ENCODE results near the gene TSPO. TPM values are rescaled to one million over a fixed set of nuclear protein-coding genes. Genes with fewer than 3 reads are reported as not detected.

TSPO gene
- total and polyA plus RNA-seq, 5 donors from 2014 or later, result 79.9 to 603 (median 386) TPM

DNA sequence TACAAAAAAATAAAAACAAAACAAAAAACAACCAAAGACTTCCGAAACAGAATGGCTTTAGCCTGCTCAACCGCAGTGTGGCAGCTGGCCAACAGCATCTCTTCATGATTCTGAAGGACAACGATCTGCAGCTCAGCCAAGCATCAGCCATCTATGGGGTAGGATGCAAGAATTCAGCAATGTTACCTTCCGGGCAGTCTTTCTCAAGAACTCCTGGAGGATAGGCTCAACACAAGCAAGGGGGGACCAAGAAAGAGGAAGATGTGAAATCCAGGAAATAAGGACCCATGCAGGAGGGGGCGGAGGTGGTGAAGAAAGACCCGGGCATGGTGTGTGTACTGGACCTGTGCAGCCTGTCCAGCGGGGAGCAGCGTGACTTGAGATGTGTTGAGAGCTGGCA lies 3.5 kb upstream of the TSPO start:
- peak overlapping the region in 1 of 3 donors; percentile 82 for H3K27ac Mint-ChIP-seq
- DNase-seq, result no peak

DNA sequence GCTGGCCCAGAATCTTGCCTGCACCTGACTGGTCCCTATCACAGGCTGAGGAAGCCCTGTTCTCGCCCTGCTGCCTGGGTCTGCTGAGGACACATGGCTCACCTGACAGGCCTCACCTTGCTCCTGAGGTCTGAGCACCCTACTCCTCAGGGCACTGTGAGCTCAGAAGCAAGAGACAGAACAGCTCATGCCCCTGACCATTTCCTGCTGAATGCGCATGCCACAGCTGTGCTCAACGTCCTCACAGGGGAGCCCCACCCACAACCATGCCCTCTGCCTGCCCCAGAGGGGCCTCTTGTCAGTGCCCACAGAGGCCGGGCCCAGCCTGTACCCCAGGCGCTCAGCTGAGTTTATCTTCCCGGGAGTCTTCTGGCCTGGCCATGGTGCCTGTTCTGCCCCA lies 2.8 kb upstream of the TSPO start:
- Mint-ChIP-seq H3K27me3 (peaks cover 4% of the 10 kb centered on the region), H3K27ac (no peak overlapping the region), H3K36me3 (no peaks in the 10 kb centered on the region), H3K4me3 (peak overlapping the region; percentile 4 to 56 (median 30)), H3K9me3 (peaks cover 0 to 2% (median 0%) of the 10 kb centered on the region in 7 donors), H3K4me1 (peaks cover 0 to 23% (median 9%) of the 10 kb centered on the region in 4 donors)
- Histone ChIP-seq H3K4me1 (ENCODE audit: control insufficient read depth, insufficient read depth, low read length, poor library complexity, severe bottlenecking) (peaks cover 17% of the 10 kb centered on the region), H3K4me3 (ENCODE audit: low read depth, low read length) (no peak overlapping the region), H3K9me3 (ENCODE audit: control insufficient read depth in 2 of 2, low read length in 2 of 2) (no peaks in the 10 kb centered on the region), H3K36me3 (ENCODE audit: control insufficient read depth, insufficient read depth, low read length) (no peaks in the 10 kb centered on the region), H3K27me3 (ENCODE audit: control insufficient read depth, insufficient read depth, low read length) (no peaks in the 10 kb centered on the region), H3K27ac (ENCODE audit: insufficient read depth, low read length, poor library complexity, severe bottlenecking) (no peak overlapping the region)
- ATAC-seq (ENCODE audit: low read depth in 2 of 2) (no peak), DNase-seq (no peak)

More for the DNA sequence above, 3.5 kb upstream of the TSPO start:
- Histone ChIP-seq H3K27me3 (ENCODE audit: control insufficient read depth, insufficient read depth, low read length) (no peaks in the 10 kb centered on the region), H3K36me3 (ENCODE audit: control insufficient read depth, insufficient read depth, low read length) (no peaks in the 10 kb centered on the region), H3K27ac (ENCODE audit: insufficient read depth, low read length, poor library complexity, severe bottlenecking) (no peak overlapping the region), H3K9me3 (ENCODE audit: control insufficient read depth in 2 of 2, low read length in 2 of 2) (no peaks in the 10 kb centered on the region), H3K4me1 (ENCODE audit: control insufficient read depth, insufficient read depth, low read length, poor library complexity, severe bottlenecking) (peaks cover 17% of the 10 kb centered on the region), H3K4me3 (ENCODE audit: low read depth, low read length) (no peak overlapping the region)
- Mint-ChIP-seq H3K4me1 (peaks cover 0 to 23% (median 11%) of the 10 kb centered on the region in 4 donors), H3K4me3 (peak overlapping the region in 1 of 4 donors; percentile 56), H3K27me3 (peaks cover 4% of the 10 kb centered on the region), H3K36me3 (no peaks in the 10 kb centered on the region), H3K9me3 (peaks cover 0 to 2% (median 0%) of the 10 kb centered on the region in 7 donors)
- no peak for ATAC-seq (ENCODE audit: low read depth in 2 of 2)

GRCh38 chr22:43150731-43151206 lies 590 bp upstream of the TSPO start:
- ATAC-seq (ENCODE audit: low read depth in 2 of 2), result no peak
- Mint-ChIP-seq H3K4me1 (peaks cover 0 to 21% (median 7%) of the 10 kb centered on the region in 4 donors), H3K36me3 (no peaks in the 10 kb centered on the region), H3K27me3 (peaks cover 4% of the 10 kb centered on the region), H3K9me3 (no peaks in the 10 kb centered on the region), H3K27ac (peak overlapping the region; percentile 48 to 95 (median 92)), H3K4me3 (peak overlapping the region; percentile 91 to 95 (median 92))
- Histone ChIP-seq H3K9me3 (ENCODE audit: control insufficient read depth in 2 of 2, low read length in 2 of 2) (no peaks in the 10 kb centered on the region), H3K36me3 (ENCODE audit: control insufficient read depth, insufficient read depth, low read length) (no peaks in the 10 kb centered on the region), H3K27me3 (ENCODE audit: control insufficient read depth, insufficient read depth, low read length) (no peaks in the 10 kb centered on the region), H3K27ac (ENCODE audit: insufficient read depth, low read length, poor library complexity, severe bottlenecking) (peak overlapping the region; percentile 71), H3K4me3 (ENCODE audit: low read depth, low read length) (peak overlapping the region; percentile 62), H3K4me1 (ENCODE audit: control insufficient read depth, insufficient read depth, low read length, poor library complexity, severe bottlenecking) (peaks cover 20% of the 10 kb centered on the region)
- peak in 1 of 3 donors; percentile 36 for DNase-seq

DNA sequence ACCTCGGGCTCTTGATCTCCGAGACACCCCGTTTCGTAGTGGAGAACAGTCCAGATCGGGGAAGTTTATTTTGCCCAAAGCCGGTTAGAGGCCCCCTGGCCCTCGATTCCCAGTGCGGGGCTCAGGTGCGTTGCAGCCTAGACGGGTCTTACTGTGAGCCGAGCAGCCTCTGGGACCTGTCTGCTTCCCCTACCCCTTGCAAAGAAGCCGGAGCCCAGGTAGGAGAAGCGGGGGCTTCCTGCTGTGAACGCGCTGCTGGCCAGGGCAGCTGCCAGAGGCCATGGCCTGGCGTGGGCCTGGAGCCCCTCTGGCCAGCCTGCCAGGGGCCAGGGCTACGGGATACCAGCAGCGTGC lies 621 bp downstream of the TSPO start:
- H3K36me3 Mint-ChIP-seq, result no peaks in the 10 kb centered on the region
- Histone ChIP-seq H3K4me1 (ENCODE audit: control insufficient read depth, insufficient read depth, low read length, poor library complexity, severe bottlenecking) (peaks cover 20% of the 10 kb centered on the region), H3K27ac (ENCODE audit: insufficient read depth, low read length, poor library complexity, severe bottlenecking) (peak overlapping the region; percentile 71), H3K27me3 (ENCODE audit: control insufficient read depth, insufficient read depth, low read length) (no peaks in the 10 kb centered on the region), H3K4me3 (ENCODE audit: low read depth, low read length) (peak overlapping the region; percentile 69), H3K36me3 (ENCODE audit: control insufficient read depth, insufficient read depth, low read length) (no peaks in the 10 kb centered on the region), H3K9me3 (ENCODE audit: control insufficient read depth in 2 of 2, low read length in 2 of 2) (no peaks in the 10 kb centered on the region)
- peaks cover 0 to 21% (median 7%) of the 10 kb centered on the region in 4 donors for H3K4me1 Mint-ChIP-seq
- ATAC-seq (ENCODE audit: low read depth in 2 of 2), result peak; percentile 25 to 38
- peak in 1 of 3 donors; percentile 7 for DNase-seq
- H3K27ac Mint-ChIP-seq, result peak overlapping the region in 2 of 3 donors; percentile 83 to 84
- no peaks in the 10 kb centered on the region for H3K9me3 Mint-ChIP-seq
- peak overlapping the region; percentile 88 to 94 (median 92) for H3K4me3 Mint-ChIP-seq
- peaks cover 4% of the 10 kb centered on the region for H3K27me3 Mint-ChIP-seq

DNA sequence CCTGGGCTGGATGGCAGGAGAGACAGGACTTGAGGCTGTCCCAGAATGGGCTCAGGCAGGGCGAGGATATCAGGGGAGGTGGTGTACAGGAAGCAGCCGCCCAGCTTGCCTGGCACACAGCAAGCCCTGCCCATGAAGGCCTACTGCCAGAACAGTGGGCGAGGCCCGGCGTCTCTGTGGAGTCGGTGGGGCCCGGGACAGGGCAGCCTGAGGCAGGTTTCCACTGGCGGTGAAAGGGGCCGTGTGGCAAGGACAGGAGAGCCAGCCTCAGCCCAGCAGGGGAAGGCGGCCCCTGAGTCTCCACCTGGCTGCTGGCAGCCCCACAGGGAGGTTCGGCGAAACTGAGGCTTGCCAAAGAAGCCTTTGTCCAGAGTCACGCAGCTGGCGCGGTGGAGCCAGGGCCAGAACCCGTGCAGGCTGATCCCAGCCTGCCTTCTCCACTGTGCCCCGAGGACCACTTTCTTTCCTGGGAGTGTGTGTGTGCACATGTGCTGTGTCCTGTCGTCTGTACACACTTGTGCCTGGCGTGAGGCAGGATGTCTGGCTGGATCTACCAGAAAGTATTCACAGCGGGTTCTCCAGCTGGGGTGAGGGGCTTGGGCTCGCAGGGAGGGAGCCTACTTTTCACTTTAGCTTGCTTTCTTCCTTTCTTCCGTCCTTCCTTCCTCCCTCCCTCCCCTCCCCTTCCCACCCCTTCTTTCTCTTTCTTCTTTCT lies 1.2 kb downstream of the TSPO start:
- Histone ChIP-seq H3K36me3 (ENCODE audit: control insufficient read depth, insufficient read depth, low read length) (no peaks in the 10 kb centered on the region), H3K4me1 (ENCODE audit: control insufficient read depth, insufficient read depth, low read length, poor library complexity, severe bottlenecking) (peaks cover 20% of the 10 kb centered on the region), H3K27ac (ENCODE audit: insufficient read depth, low read length, poor library complexity, severe bottlenecking) (peak overlapping the region; percentile 71), H3K9me3 (ENCODE audit: control insufficient read depth in 2 of 2, low read length in 2 of 2) (no peaks in the 10 kb centered on the region), H3K27me3 (ENCODE audit: control insufficient read depth, insufficient read depth, low read length) (no peaks in the 10 kb centered on the region), H3K4me3 (ENCODE audit: low read depth, low read length) (peak overlapping the region; percentile 69)
- Mint-ChIP-seq H3K9me3 (no peaks in the 10 kb centered on the region), H3K27me3 (peaks cover 3% of the 10 kb centered on the region), H3K4me3 (peak overlapping the region; percentile 88 to 94 (median 92)), H3K4me1 (peaks cover 0 to 21% (median 6%) of the 10 kb centered on the region in 4 donors), H3K36me3 (no peaks in the 10 kb centered on the region), H3K27ac (peak overlapping the region; percentile 14 to 84 (median 83))
- DNase-seq (peak; percentile 48 to 85 (median 67)), ATAC-seq (ENCODE audit: low read depth in 2 of 2) (peak; percentile 88)

- H3K4me1 Mint-ChIP-seq, result peaks cover 0 to 26% (median 5%) of the 10 kb centered on the region in 4 donors
- H3K36me3 Mint-ChIP-seq, result no peaks in the 10 kb centered on the region
- no peaks in the 10 kb centered on the region for H3K9me3 Mint-ChIP-seq
- H3K4me3 ChIP-seq (ENCODE audit: low read depth, low read length), result no peak overlapping the region
- H3K9me3 ChIP-seq (ENCODE audit: control insufficient read depth in 2 of 2, low read length in 2 of 2), result no peaks in the 10 kb centered on the region
- no peaks in the 10 kb centered on the region for H3K36me3 ChIP-seq (ENCODE audit: control insufficient read depth, insufficient read depth, low read length)
- peaks cover 20% of the 10 kb centered on the region for H3K4me1 ChIP-seq (ENCODE audit: control insufficient read depth, insufficient read depth, low read length, poor library complexity, severe bottlenecking)
- ATAC-seq (ENCODE audit: low read depth in 2 of 2) (no peak), DNase-seq (no peak)
- no peak overlapping the region for H3K4me3 Mint-ChIP-seq
- no peak overlapping the region for H3K27ac Mint-ChIP-seq
- H3K27me3 Mint-ChIP-seq, result no peaks in the 10 kb centered on the region
- H3K27me3 ChIP-seq (ENCODE audit: control insufficient read depth, insufficient read depth, low read length), result no peaks in the 10 kb centered on the region
- no peak overlapping the region for H3K27ac ChIP-seq (ENCODE audit: insufficient read depth, low read length, poor library complexity, severe bottlenecking)
Observed at GRCh38 chr22:43153899-43154298, 2.5 kb downstream of the TSPO start.

DNA sequence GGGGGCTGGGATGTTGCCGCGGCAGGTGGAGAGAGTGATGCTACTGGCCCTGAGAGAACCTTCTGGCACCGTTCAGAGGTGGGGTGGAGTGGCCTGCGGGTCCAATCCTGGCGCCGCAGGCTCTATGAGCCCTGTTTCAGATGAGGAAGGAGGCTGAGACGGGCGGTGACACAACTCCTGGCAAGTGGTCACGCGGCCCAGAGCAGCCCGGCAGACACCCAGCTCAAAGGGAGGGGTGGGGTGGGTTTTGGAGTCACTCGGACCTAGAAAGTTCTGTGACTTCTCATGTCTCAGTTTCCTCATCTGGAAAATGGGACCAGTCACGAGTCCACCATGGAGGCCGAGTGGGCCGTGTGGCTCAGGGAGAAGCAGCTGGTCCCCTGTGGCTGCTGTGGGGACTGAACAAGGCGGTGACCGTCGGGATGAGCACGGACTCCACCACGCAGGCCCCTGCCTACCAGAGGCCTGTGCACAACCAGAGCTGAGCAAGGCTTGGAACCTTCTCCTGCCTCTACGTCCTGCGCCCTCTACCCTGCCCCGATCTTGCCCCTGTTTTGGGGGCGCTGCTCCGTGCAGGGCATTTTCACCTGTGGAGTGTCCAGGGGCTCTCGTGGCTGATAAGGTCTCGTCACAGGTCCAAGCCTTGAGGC lies 3.7 kb downstream of the TSPO start:
- H3K27me3 Mint-ChIP-seq, result no peaks in the 10 kb centered on the region
- Histone ChIP-seq H3K27ac (ENCODE audit: insufficient read depth, low read length, poor library complexity, severe bottlenecking) (no peak overlapping the region), H3K4me1 (ENCODE audit: control insufficient read depth, insufficient read depth, low read length, poor library complexity, severe bottlenecking) (peaks cover 20% of the 10 kb centered on the region), H3K9me3 (ENCODE audit: control insufficient read depth in 2 of 2, low read length in 2 of 2) (no peaks in the 10 kb centered on the region), H3K36me3 (ENCODE audit: control insufficient read depth, insufficient read depth, low read length) (no peaks in the 10 kb centered on the region), H3K27me3 (ENCODE audit: control insufficient read depth, insufficient read depth, low read length) (no peaks in the 10 kb centered on the region), H3K4me3 (ENCODE audit: low read depth, low read length) (no peak overlapping the region)
- no peak overlapping the region for H3K27ac Mint-ChIP-seq
- no peaks in the 10 kb centered on the region for H3K36me3 Mint-ChIP-seq
- H3K4me3 Mint-ChIP-seq, result peak overlapping the region in 1 of 4 donors; percentile 15
- ATAC-seq (ENCODE audit: low read depth in 2 of 2) (no peak), DNase-seq (no peak)
- H3K9me3 Mint-ChIP-seq, result no peaks in the 10 kb centered on the region
- peaks cover 0 to 26% (median 5%) of the 10 kb centered on the region in 4 donors for H3K4me1 Mint-ChIP-seq

Measured in CD4-positive, CD25-positive, alpha-beta regulatory T cell (primary cell).